AG04450 (cell line): ENCODE data around the gene ACLY. TPM values are rescaled to one million over a fixed set of nuclear protein-coding genes. Genes with fewer than 3 reads are reported as not detected.

ENCODE experiments used
- CTCF ChIA-PET: fragments of 300-600, 350-600 bp; formaldehyde crosslinking; extraction: SDS; loops from one replicate; lab custom pipeline; 2022; ENCODE audit warnings: antibody characterized with exemption, inconsistent platforms; lab: Charles Lee
- POLR2A ChIA-PET: fragments of 350-600 bp; formaldehyde crosslinking; extraction: SDS; loops from one replicate; lab custom pipeline; 2021; ENCODE audit warnings: antibody characterized with exemption, inconsistent platforms; lab: Yijun Ruan, JAX
- DNase-seq: peaks from one replicate; pipeline ENCODE4 v3.0.0-alpha.2; 2011; ENCODE audit warnings: low read depth, low spot score
- H3K27ac ChIP-seq: one replicate; pipeline ENCODE4 v1.5.1; 2012; ENCODE audit warnings: low read depth, low read length, control low read depth
- H3K27me3 ChIP-seq: one replicate; pipeline ENCODE4 v1.6.0; 2012; ENCODE audit warnings: low read length; ENCODE audit not compliant: control insufficient read depth, insufficient read depth
- H3K4me3 ChIP-seq: 2 replicates; pipeline ENCODE4 v1.5.1; 2011; ENCODE audit warnings: mild to moderate bottlenecking, low read depth, low read length, control low read depth
- H3K9me3 ChIP-seq: 2 replicates; pipeline ENCODE4 v1.5.1; 2012; ENCODE audit warnings: low read length; ENCODE audit not compliant: control insufficient read depth, insufficient read depth
- CTCF ChIP-seq: IDR thresholded peaks from 2 replicates; pipeline ENCODE4 v1.5.1; 2011; ENCODE audit warnings: low read depth, low read length, control low read depth, inconsistent platforms
- polyA plus RNA-seq: library from polyadenylated mRNA; depleted of rRNA; stranded (reverse); fragments of >200 nt; gene quantifications from 2 replicates; pipeline ENCODE4 v1.2.3, GENCODE V29; 2011

ACLY gene
- polyA plus RNA-seq, 1 experiment: 161 TPM

- ChIA-PET POLR2A (no interaction called here), CTCF (no interaction called here)
Measured at GRCh38 chr17:41893384-41893783, 25.4 kb downstream of the ACLY start.

DNA sequence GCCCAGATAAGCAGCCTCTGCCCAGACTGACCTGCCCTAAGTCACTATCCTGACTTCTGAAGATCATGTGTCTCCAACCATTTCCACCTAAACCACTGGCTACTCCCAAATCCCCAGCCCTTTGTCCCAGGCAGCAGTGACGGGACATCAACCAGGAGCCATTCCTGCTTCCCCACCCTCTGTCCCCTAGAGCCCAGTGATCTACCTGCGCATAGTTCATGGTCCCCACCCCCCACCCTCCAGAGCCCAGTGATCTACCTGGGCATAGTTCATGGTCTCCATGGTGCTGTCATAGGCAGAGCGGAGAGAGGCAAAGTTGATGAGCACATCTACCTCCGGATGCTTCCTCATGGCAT, 26.8 kb downstream of the ACLY start:
- TF ChIP-seq CTCF: no peak
- H3K9me3 ChIP-seq: no peaks in the 10 kb centered on the region
- no peak overlapping the region for H3K4me3 ChIP-seq
- no peaks in the 10 kb centered on the region for H3K27me3 ChIP-seq
- no peak for DNase-seq
- ChIA-PET CTCF (no interaction called here), POLR2A (no interaction called here)
- H3K27ac ChIP-seq: no peak overlapping the region

More at GRCh38 chr17:41893384-41893783, 25.4 kb downstream of the ACLY start:
- no peaks in the 10 kb centered on the region for H3K9me3 ChIP-seq
- TF ChIP-seq CTCF: no peak
- H3K4me3 ChIP-seq: no peak overlapping the region
- no peak for DNase-seq
- H3K27ac ChIP-seq: no peak overlapping the region
- H3K27me3 ChIP-seq: no peaks in the 10 kb centered on the region

DNA sequence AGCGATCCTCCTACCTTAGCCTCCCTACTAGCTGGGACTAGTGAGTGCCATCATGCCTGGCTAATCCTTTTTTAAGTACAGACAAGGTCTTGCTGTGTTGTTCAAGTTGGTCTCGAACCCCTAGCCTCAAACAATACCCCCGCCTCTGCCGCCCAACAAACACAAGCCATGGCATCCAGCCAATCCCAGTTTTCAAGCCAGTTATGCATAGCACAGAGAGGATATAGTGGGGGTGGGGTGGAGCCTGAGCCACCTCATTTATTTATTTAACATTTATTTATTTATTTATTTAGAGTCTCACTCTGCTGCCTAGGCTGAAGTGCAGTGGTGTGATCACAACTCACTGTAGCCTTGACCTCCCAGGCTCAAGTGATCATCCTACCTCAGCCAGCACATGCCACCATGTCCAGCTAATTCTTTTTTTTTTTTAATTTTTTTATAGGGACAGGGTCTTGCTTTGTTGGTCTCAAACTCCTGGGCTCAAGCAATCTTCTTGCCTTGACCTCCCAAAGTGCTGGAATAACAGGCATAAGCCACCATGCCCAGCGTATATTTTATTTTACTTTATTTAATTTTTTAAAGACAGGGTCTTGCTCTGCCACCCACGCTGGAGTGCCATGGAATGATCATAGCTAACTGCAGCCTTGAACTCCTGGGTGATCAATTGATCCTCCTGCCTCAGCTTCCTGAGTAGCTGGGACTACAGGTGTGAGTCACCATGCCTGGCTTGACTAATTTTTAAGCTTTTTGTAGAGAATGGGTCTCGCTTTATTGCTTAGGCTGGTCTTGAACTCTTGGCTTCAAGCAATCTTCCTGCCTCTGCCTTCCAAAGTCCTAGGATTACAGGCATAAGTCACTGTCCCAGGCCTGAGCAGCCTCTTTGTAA, 27.4 kb downstream of the ACLY start:
- ChIA-PET CTCF (no interaction called here), POLR2A (interaction anchor here (0.7 kb wide), 1 partner anchor 105 kb away, joined by 12 read pairs; the partner anchor contains the start of gene JUP)
- Histone ChIP-seq H3K4me3 (no peak overlapping the region), H3K27ac (no peak overlapping the region), H3K27me3 (no peaks in the 10 kb centered on the region), H3K9me3 (no peaks in the 10 kb centered on the region)
- no peak for TF ChIP-seq CTCF
- DNase-seq: no peak

- POLR2A ChIA-PET: no interaction called here
- CTCF ChIA-PET: no interaction called here
- H3K27ac ChIP-seq: no peak overlapping the region
- no peaks in the 10 kb centered on the region for H3K27me3 ChIP-seq
- H3K9me3 ChIP-seq: no peaks in the 10 kb centered on the region
- no peak for TF ChIP-seq CTCF
- H3K4me3 ChIP-seq: no peak overlapping the region
- DNase-seq: no peak
Measured at GRCh38 chr17:41888332-41888965, 30.3 kb downstream of the ACLY start.

DNA sequence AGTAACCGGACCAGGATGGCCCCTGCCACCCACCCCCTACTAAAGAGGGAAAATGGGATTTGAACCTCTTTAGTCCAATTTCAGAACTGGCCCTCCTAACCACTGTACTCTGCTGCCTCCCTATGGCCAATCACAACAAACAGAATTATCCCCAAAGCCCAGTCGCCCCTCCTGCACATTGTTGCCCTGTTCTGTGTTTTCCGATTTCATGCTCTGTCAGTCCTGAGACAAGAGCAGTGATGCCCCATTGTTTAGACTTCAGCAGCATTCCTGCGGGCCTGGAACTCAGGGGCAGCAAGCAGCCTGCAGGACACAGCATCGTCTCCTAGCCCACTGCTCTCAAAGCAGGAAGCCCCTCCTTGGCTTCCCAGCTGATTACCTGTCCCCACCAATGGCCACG, 33.0 kb downstream of the ACLY start:
- no peak for DNase-seq
- Histone ChIP-seq H3K4me3 (no peak overlapping the region), H3K27ac (no peak overlapping the region), H3K27me3 (no peaks in the 10 kb centered on the region), H3K9me3 (no peaks in the 10 kb centered on the region)
- TF ChIP-seq CTCF: 0 out of 2 replicates have a peak, but pooled peaks have one; percentile 22
- POLR2A ChIA-PET: no interaction called here
- CTCF ChIA-PET: no interaction called here
